Measurements from ENCODE around the gene CERS2. TPM values are rescaled to one million over a fixed set of nuclear protein-coding genes. Genes with fewer than 3 reads are reported as not detected.

The CERS2 gene
- total and polyA plus RNA-seq, 2 of the 13 experiments (the other 11 are each of a cell fraction or from before 2014, with no cell fraction given), result 269 to 298 TPM

DNA sequence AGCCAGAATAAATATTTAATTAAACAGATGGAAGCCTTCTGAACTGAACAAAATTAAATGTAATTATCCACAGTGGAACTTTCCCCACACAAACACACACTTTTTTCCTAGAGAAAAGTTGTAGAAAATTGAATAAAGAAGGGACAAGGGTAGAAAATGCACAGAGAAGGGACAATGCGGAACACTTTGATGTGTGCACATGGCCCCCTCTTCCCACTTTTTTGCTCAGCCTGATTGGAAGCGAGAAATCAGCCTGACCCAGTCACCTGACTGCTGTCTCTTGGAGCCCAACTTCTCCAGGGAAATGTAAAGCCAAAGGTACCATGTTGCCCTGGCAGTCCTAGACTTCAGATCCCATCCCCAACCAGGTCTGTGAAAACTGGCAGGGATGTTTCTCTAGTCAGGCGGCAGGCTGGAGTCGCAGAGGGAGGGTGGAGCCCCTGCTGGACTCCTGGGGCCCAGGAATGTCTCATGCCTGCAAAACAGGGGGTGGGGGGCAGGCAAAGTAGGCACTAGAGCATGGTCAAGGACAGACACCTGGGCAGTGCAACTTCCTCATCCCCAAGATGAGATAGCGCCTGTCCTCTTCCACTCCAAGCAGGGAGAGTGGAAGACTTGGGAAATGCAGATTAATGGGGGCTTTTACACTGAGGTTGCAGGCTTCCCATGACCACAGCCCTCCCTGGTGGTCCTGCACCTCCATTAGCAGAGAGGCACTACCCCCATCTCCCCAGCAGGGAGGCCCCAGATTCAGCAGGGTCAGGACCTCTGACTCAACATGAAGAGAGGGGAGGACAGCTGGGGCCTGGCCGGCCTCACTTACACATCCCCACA, 2.8 kb downstream of the CERS2 start (continued):
- no peak for TF ChIP-seq ZNF629 (CRISPR knock-in tag; conservative IDR thresholded peaks at IDR 0.05)
- no peak for TF ChIP-seq ZNF253 (CRISPR knock-in tag; IDR thresholded peaks at IDR 0.05; ENCODE audit: borderline replicate concordance)
- peak; percentile 63 to 80; a peak in 3 of 4 replicates for TF ChIP-seq NR2F1 (CRISPR knock-in tag; IDR thresholded peaks at IDR 0.05)
- TF ChIP-seq, protein P1, sequence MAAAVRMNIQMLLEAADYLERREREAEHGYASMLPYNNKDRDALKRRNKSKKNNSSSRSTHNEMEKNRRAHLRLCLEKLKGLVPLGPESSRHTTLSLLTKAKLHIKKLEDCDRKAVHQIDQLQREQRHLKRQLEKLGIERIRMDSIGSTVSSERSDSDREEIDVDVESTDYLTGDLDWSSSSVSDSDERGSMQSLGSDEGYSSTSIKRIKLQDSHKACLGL (CRISPR knock-in tag; IDR thresholded peaks at IDR 0.05), result no peak
- no peak for TF ChIP-seq HCFC1 (IDR thresholded peaks at IDR 0.05; ENCODE audit: low read depth, low read length)
- TF ChIP-seq, protein P2, sequence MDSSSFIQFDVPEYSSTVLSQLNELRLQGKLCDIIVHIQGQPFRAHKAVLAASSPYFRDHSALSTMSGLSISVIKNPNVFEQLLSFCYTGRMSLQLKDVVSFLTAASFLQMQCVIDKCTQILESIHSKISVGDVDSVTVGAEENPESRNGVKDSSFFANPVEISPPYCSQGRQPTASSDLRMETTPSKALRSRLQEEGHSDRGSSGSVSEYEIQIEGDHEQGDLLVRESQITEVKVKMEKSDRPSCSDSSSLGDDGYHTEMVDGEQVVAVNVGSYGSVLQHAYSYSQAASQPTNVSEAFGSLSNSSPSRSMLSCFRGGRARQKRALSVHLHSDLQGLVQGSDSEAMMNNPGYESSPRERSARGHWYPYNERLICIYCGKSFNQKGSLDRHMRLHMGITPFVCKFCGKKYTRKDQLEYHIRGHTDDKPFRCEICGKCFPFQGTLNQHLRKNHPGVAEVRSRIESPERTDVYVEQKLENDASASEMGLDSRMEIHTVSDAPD (CRISPR knock-in tag; IDR thresholded peaks at IDR 0.05), result no peak
- TF ChIP-seq PAX8 (CRISPR knock-in tag; IDR thresholded peaks at IDR 0.05; ENCODE audit: borderline replicate concordance), result no peak; the same call in 1 of the 2 replicates
- TF ChIP-seq, protein P3, sequence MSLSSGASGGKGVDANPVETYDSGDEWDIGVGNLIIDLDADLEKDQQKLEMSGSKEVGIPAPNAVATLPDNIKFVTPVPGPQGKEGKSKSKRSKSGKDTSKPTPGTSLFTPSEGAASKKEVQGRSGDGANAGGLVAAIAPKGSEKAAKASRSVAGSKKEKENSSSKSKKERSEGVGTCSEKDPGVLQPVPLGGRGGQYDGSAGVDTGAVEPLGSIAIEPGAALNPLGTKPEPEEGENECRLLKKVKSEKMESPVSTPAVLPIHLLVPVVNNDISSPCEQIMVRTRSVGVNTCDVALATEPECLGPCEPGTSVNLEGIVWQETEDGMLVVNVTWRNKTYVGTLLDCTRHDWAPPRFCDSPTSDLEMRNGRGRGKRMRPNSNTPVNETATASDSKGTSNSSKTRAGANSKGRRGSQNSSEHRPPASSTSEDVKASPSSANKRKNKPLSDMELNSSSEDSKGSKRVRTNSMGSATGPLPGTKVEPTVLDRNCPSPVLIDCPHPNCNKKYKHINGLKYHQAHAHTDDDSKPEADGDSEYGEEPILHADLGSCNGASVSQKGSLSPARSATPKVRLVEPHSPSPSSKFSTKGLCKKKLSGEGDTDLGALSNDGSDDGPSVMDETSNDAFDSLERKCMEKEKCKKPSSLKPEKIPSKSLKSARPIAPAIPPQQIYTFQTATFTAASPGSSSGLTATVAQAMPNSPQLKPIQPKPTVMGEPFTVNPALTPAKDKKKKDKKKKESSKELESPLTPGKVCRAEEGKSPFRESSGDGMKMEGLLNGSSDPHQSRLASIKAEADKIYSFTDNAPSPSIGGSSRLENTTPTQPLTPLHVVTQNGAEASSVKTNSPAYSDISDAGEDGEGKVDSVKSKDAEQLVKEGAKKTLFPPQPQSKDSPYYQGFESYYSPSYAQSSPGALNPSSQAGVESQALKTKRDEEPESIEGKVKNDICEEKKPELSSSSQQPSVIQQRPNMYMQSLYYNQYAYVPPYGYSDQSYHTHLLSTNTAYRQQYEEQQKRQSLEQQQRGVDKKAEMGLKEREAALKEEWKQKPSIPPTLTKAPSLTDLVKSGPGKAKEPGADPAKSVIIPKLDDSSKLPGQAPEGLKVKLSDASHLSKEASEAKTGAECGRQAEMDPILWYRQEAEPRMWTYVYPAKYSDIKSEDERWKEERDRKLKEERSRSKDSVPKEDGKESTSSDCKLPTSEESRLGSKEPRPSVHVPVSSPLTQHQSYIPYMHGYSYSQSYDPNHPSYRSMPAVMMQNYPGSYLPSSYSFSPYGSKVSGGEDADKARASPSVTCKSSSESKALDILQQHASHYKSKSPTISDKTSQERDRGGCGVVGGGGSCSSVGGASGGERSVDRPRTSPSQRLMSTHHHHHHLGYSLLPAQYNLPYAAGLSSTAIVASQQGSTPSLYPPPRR (CRISPR knock-in tag; IDR thresholded peaks at IDR 0.05; ENCODE audit: borderline replicate concordance), result peak; percentile 43; the same call in 1 of the 2 replicates
- 0 out of 2 replicates have a peak, but pooled peaks have one; percentile 70 for TF ChIP-seq BRD4 (CRISPR knock-in tag; IDR thresholded peaks at IDR 0.05)
- no peak for TF ChIP-seq ZNF335 (CRISPR knock-in tag; IDR thresholded peaks at IDR 0.05)
- no peak for TF ChIP-seq PRMT3 (CRISPR knock-in tag; IDR thresholded peaks at IDR 0.05; ENCODE audit: borderline replicate concordance, low read depth)
- TF ChIP-seq SYNCRIP (IDR thresholded peaks at IDR 0.05; ENCODE audit: insufficient read depth, low read depth, low read length), result no peak
- TF ChIP-seq ZNF557 (CRISPR knock-in tag; IDR thresholded peaks at IDR 0.05), result no peak
- TF ChIP-seq, protein P4, sequence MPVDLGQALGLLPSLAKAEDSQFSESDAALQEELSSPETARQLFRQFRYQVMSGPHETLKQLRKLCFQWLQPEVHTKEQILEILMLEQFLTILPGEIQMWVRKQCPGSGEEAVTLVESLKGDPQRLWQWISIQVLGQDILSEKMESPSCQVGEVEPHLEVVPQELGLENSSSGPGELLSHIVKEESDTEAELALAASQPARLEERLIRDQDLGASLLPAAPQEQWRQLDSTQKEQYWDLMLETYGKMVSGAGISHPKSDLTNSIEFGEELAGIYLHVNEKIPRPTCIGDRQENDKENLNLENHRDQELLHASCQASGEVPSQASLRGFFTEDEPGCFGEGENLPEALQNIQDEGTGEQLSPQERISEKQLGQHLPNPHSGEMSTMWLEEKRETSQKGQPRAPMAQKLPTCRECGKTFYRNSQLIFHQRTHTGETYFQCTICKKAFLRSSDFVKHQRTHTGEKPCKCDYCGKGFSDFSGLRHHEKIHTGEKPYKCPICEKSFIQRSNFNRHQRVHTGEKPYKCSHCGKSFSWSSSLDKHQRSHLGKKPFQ (CRISPR knock-in tag; IDR thresholded peaks at IDR 0.05; ENCODE audit: insufficient replicate concordance), result peak; percentile 84
